Dermis blood vessel endothelial cell (primary cell): ENCODE results near the gene UBE2Q1. TPM values are rescaled to one million over a fixed set of nuclear protein-coding genes. Genes with fewer than 3 reads are reported as not detected.

ENCODE experiments used
- DNase-seq: peaks from one replicate; pipeline ENCODE4 v3.0.0; 2010
- total RNA-seq: library from RNA; depleted of rRNA; stranded (reverse); fragments of >200 nt; gene quantifications from 2 replicates; pipeline ENCODE4 v1.2.3, GENCODE V29; 2014

Gene UBE2Q1
- total RNA-seq: 41.7 and 58.8 TPM in 2 replicates

- peak; percentile 54 for DNase-seq
Measured at GRCh38 chr1:154557939-154558719, at the start of gene UBE2Q1. Gene UBE2Q1, minus strand, starts transcription at chr1:154558662. Its CDS starts 109 bp downstream, at chr1:154558553.

- DNase-seq: peak; percentile 98
Measured at GRCh38 chr1:154607609-154608396, 49.3 kb upstream of the UBE2Q1 start, which contains the start of gene ADAR. Gene ADAR, minus strand, starts transcription at chr1:154608186. Its CDS starts 180 bp downstream, at chr1:154608006.

GRCh38 chr1:154607106-154607608 is 48.7 kb upstream of the UBE2Q1 start:
- peak; percentile 47 for DNase-seq

- no peak for DNase-seq
Measured at GRCh38 chr1:154605534-154605933, 47.1 kb upstream of the UBE2Q1 start.

- DNase-seq: no peak
Measured at GRCh38 chr1:154603317-154603716, 44.9 kb upstream of the UBE2Q1 start.

- DNase-seq: no peak
Measured at GRCh38 chr1:154599658-154600057, 41.2 kb upstream of the UBE2Q1 start.

GRCh38 chr1:154598871-154599635 is 40.6 kb upstream of the UBE2Q1 start:
- DNase-seq: peak; percentile 41

GRCh38 chr1:154595621-154596020 is 37.2 kb upstream of the UBE2Q1 start:
- DNase-seq: no peak

- no peak for DNase-seq
Measured at GRCh38 chr1:154594811-154595210, 36.3 kb upstream of the UBE2Q1 start.

- DNase-seq: no peak
Measured at GRCh38 chr1:154593390-154593789, 34.9 kb upstream of the UBE2Q1 start.

GRCh38 chr1:154591206-154591605 is 32.7 kb upstream of the UBE2Q1 start:
- no peak for DNase-seq

- DNase-seq: no peak
Measured at GRCh38 chr1:154590756-154591155, 32.3 kb upstream of the UBE2Q1 start.

GRCh38 chr1:154589780-154590179 is 31.3 kb upstream of the UBE2Q1 start:
- no peak for DNase-seq

- no peak for DNase-seq
Measured at GRCh38 chr1:154586641-154587040, 28.2 kb upstream of the UBE2Q1 start.

GRCh38 chr1:154586231-154586630 is 27.8 kb upstream of the UBE2Q1 start:
- no peak for DNase-seq

GRCh38 chr1:154584267-154584994 is 26.0 kb upstream of the UBE2Q1 start:
- peak; percentile 77 for DNase-seq

GRCh38 chr1:154583773-154584172 is 25.3 kb upstream of the UBE2Q1 start:
- peak; percentile 81 for DNase-seq

GRCh38 chr1:154582885-154583284 is 24.4 kb upstream of the UBE2Q1 start:
- DNase-seq: no peak

GRCh38 chr1:154581766-154582165 is 23.3 kb upstream of the UBE2Q1 start:
- no peak for DNase-seq

- no peak for DNase-seq
Measured at GRCh38 chr1:154579374-154579773, 20.9 kb upstream of the UBE2Q1 start.

GRCh38 chr1:154578058-154578418 is 19.6 kb upstream of the UBE2Q1 start:
- no peak for DNase-seq
